Thyroid gland (tissue), 4 donors: ENCODE results near the gene CADPS. TPM values are rescaled to one million over a fixed set of nuclear protein-coding genes. Genes with fewer than 3 reads are reported as not detected.

Source experiments
- DNase-seq, 2 donors: peaks; one replicate each; pipeline ENCODE4 v3.0.0-alpha.2; 2019
- H3K27ac ChIP-seq, 3 donors: fragments of 200-600 bp; sonication (generic); 1 replicate in 2 of 3; 2 replicates in 1 of 3; pipeline ENCODE4 v1.5.1; 2016 to 2019; ENCODE audit warnings: mild to moderate bottlenecking in 1 of 3, moderate library complexity in 1 of 3
- H3K27me3 ChIP-seq: fragments of 200-600 bp; sonication (generic); one replicate; pipeline ENCODE4 v1.5.1; 2019
- H3K36me3 ChIP-seq, 2 donors: fragments of 200-600 bp; sonication (generic); one replicate each; pipeline ENCODE4 v1.5.1; 2016 to 2019
- H3K4me1 ChIP-seq, 2 donors: fragments of 200-600 bp; sonication (generic); one replicate each; pipeline ENCODE4 v1.5.1; 2017 to 2019
- H3K4me3 ChIP-seq, 3 donors: fragments of 200-600 bp; sonication (generic); replicated peaks in 1 of 3; 1 replicate in 2 of 3; 2 replicates in 1 of 3; pipeline ENCODE4 v1.5.1; 2016; ENCODE audit warnings: mild to moderate bottlenecking in 1 of 3
- H3K9me3 ChIP-seq: fragments of 200-600 bp; sonication (generic); one replicate; pipeline ENCODE4 v1.5.1; 2017
- POLR2A ChIP-seq, 2 donors: fragments of 450-650 bp; IDR thresholded peaks; one replicate each; pipeline ENCODE4 v1.6.1; 2017; ENCODE audit warnings: antibody characterized with exemption in 2 of 2, mild to moderate bottlenecking in 2 of 2, moderate library complexity in 1 of 2
- WGBS, 2 donors: methylation state at CpG; one replicate each; pipeline ENCODE4 v1.1.5; 2017; 5-methylcytosine and 5-hydroxymethylcytosine counted together
- intact Hi-C: fragments of 100-400 bp; cut with DNase I; formaldehyde crosslinking; loops from one replicate; pipeline ENCODE4 v1.15.1; 2023
- total RNA-seq, 4 donors: library from RNA; depleted of rRNA; stranded (reverse); fragments of >200 nt; gene quantifications; one replicate each; pipeline ENCODE4 v1.2.3, GENCODE V29; 2016
- TF ChIP-seq, protein P1 (sequence below), 6 experiments: fragments of 200-600 bp in 3 of 6; fragments of 450-650 bp in 3 of 6; sonication (generic) in 3 of 6; IDR thresholded peaks; one replicate each; pipeline ENCODE4 v1.5.1; 2016 to 2019; ENCODE audit warnings: antibody characterized with exemption in 6 of 6, mild to moderate bottlenecking in 2 of 6, inconsistent platforms in 1 of 6, moderate library complexity in 1 of 6

Gene CADPS
- total RNA-seq, 4 donors from 2014 or later: 1.6 to 9.5 TPM; not detected in 2

GRCh38 chr3:62863648-62864047 is 11.6 kb downstream of the CADPS start:
- no peaks in the 10 kb centered on the region for H3K27me3 ChIP-seq
- H3K4me1 ChIP-seq: no peaks in the 10 kb centered on the region
- intact Hi-C loops: no loop called here
- no peak for DNase-seq
- H3K27ac ChIP-seq: no peak overlapping the region
- no peaks in the 10 kb centered on the region for H3K36me3 ChIP-seq
- no peak overlapping the region for H3K4me3 ChIP-seq
- no peaks in the 10 kb centered on the region for H3K9me3 ChIP-seq
- 87 to 89% methylated on average over 3 of the region's 3 CpGs for WGBS, 2 donors
- TF ChIP-seq, protein P1, sequence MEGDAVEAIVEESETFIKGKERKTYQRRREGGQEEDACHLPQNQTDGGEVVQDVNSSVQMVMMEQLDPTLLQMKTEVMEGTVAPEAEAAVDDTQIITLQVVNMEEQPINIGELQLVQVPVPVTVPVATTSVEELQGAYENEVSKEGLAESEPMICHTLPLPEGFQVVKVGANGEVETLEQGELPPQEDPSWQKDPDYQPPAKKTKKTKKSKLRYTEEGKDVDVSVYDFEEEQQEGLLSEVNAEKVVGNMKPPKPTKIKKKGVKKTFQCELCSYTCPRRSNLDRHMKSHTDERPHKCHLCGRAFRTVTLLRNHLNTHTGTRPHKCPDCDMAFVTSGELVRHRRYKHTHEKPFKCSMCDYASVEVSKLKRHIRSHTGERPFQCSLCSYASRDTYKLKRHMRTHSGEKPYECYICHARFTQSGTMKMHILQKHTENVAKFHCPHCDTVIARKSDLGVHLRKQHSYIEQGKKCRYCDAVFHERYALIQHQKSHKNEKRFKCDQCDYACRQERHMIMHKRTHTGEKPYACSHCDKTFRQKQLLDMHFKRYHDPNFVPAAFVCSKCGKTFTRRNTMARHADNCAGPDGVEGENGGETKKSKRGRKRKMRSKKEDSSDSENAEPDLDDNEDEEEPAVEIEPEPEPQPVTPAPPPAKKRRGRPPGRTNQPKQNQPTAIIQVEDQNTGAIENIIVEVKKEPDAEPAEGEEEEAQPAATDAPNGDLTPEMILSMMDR (IDR thresholded peaks at IDR 0.05): no peak
- TF ChIP-seq POLR2A (IDR thresholded peaks at IDR 0.05): no peak

DNA sequence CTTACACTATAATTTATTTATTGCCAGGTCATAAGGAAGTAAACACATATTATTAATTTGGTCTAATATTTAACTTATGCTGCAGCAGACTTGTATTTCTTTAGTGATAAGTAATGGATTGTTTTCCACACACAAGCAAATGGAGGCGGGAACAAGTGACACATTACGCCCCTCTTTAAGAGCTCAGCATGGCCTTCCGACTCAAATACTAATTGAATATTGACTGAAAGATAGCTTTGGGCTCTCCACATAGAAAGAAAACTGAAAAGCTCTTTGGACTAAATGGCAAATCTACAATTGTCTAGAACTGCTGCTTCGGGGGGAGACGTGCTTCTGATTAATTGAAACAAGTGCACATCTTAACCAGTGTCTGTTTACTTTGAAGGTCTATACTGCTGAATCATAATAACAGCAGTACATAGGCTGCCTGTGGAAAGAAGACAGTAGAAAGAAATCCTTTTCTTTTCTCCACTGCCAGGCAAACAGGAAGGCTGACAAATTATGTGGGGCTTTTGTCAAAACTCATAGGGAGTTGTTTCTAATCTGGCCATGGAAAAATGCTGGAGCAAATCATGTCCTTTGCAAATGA is 15.9 kb downstream of the CADPS start:
- H3K27me3 ChIP-seq: no peaks in the 10 kb centered on the region
- intact Hi-C loops: no loop called here
- no peaks in the 10 kb centered on the region for H3K36me3 ChIP-seq
- TF ChIP-seq POLR2A (IDR thresholded peaks at IDR 0.05): no peak
- TF ChIP-seq, protein P1 (IDR thresholded peaks at IDR 0.05): no peak
- no peak overlapping the region for H3K4me3 ChIP-seq
- H3K27ac ChIP-seq: no peak overlapping the region
- WGBS, 2 donors: 69 to 75% methylated on average over 5 of the region's 5 CpGs
- no peak for DNase-seq
- no peaks in the 10 kb centered on the region for H3K4me1 ChIP-seq
- no peaks in the 10 kb centered on the region for H3K9me3 ChIP-seq

GRCh38 chr3:62845996-62846395 is 29.2 kb downstream of the CADPS start:
- no peak for DNase-seq
- WGBS, 2 donors: 71 to 72% methylated on average over 4 of the region's 4 CpGs
- Histone ChIP-seq H3K4me3 (no peak overlapping the region), H3K4me1 (no peaks in the 10 kb centered on the region), H3K27ac (no peak overlapping the region), H3K36me3 (no peaks in the 10 kb centered on the region), H3K9me3 (no peaks in the 10 kb centered on the region), H3K27me3 (no peaks in the 10 kb centered on the region)
- intact Hi-C loops: no loop called here
- TF ChIP-seq, protein P1 (IDR thresholded peaks at IDR 0.05): no peak
- no peak for TF ChIP-seq POLR2A (IDR thresholded peaks at IDR 0.05)

DNA sequence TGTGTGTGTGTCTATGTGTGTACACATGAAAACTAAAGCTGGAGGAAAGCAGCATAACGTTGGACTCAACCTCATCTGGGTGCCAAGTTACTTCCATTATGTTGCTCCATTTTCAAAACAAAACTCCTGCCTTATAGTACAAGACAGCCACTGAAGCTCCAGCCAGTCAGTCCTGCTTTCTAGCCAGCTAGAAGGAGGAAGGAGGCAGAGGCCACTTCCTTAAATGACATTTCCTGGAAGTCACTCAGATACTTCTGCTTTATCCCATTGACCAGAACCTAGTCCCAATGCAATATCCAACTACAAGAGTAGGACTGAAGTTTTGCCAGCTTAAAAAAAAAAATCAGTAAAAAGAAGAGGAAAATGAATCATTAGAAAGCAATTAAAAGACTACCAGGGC is 31.7 kb downstream of the CADPS start:
- Histone ChIP-seq H3K27ac (no peak overlapping the region), H3K4me1 (no peaks in the 10 kb centered on the region), H3K9me3 (no peaks in the 10 kb centered on the region), H3K27me3 (no peaks in the 10 kb centered on the region), H3K4me3 (no peak overlapping the region), H3K36me3 (no peaks in the 10 kb centered on the region)
- no peak for DNase-seq
- TF ChIP-seq, protein P1 (IDR thresholded peaks at IDR 0.05): no peak
- no peak for TF ChIP-seq POLR2A (IDR thresholded peaks at IDR 0.05)
- intact Hi-C loops: no loop called here
- 53 to 60% methylated on average over 1 of the region's 1 CpG for WGBS, 2 donors

- H3K27ac ChIP-seq: no peak overlapping the region
- H3K36me3 ChIP-seq: no peaks in the 10 kb centered on the region
- H3K4me1 ChIP-seq: no peaks in the 10 kb centered on the region
- H3K27me3 ChIP-seq: no peaks in the 10 kb centered on the region
- H3K9me3 ChIP-seq: no peaks in the 10 kb centered on the region
- DNase-seq: no peak
- TF ChIP-seq, protein P1 (IDR thresholded peaks at IDR 0.05): no peak
- no peak for TF ChIP-seq POLR2A (IDR thresholded peaks at IDR 0.05)
- 81 to 91% methylated on average over 1 of the region's 1 CpG for WGBS, 2 donors
- intact Hi-C loops: no loop called here
- H3K4me3 ChIP-seq: no peak overlapping the region
Measured at GRCh38 chr3:62839748-62840147, 35.5 kb downstream of the CADPS start.
